GM12878 (cell line): ENCODE results near the gene OPCML. TPM values are rescaled to one million over a fixed set of nuclear protein-coding genes. Genes with fewer than 3 reads are reported as not detected.

Source experiments
- FOXK2 ChIP-seq: fragments of 450-650 bp; IDR thresholded peaks from 2 replicates; pipeline ENCODE4 v1.6.1; 2017; ENCODE audit warnings: mild to moderate bottlenecking, moderate library complexity
- PAX8 ChIP-seq: fragments of 450-650 bp; IDR thresholded peaks from 2 replicates; pipeline ENCODE4 v1.6.1; 2017; ENCODE audit warnings: mild to moderate bottlenecking, moderate library complexity
- STAT3 ChIP-seq: IDR thresholded peaks from 2 replicates; pipeline ENCODE4 v1.6.1; 2011; ENCODE audit warnings: low read depth, low read length, improper control_type of control experiment
- ZNF592 ChIP-seq: fragments of 450-650 bp; IDR thresholded peaks from 2 replicates; pipeline ENCODE4 v1.6.1; 2017; ENCODE audit warnings: mild to moderate bottlenecking, moderate library complexity
- ZNF622 ChIP-seq: fragments of 450-650 bp; IDR thresholded peaks from 2 replicates; pipeline ENCODE4 v1.6.1; 2017; ENCODE audit warnings: mild to moderate bottlenecking, inconsistent platforms
- ZNF687 ChIP-seq: fragments of 450-650 bp; IDR thresholded peaks from 2 replicates; pipeline ENCODE4 v1.6.1; 2017; ENCODE audit warnings: mild to moderate bottlenecking, moderate library complexity
- polyA plus RNA-seq, 11 experiments: library from polyadenylated mRNA; depleted of rRNA in 4 of 11; unstranded in 6 of 11; stranded (reverse) in 5 of 11; fragments of >200 nt; fragmentation: Nextera tagmentation in 4 of 11; fragmentation: Illumina TruSeq in 1 of 11; extraction: Ambion mirVana in 4 of 11; extraction: Trizol in 1 of 11; gene quantifications; 1 replicate in 1 of 11; 2 replicates in 10 of 11; pipeline versions ENCODE4 v1.2.1 to v1.2.3, GENCODE V29; 2011 to 2016; ENCODE audit warnings: inconsistent platforms in 2 of 11, missing spikeins in 2 of 11, low read depth in 1 of 11
- total RNA-seq, 4 experiments: library from RNA; depleted of rRNA in 3 of 4; stranded (reverse); fragments of >200 nt in 3 of 4; fragmentation: Illumina TruSeq in 1 of 4; extraction: Trizol in 1 of 4; gene quantifications; 2 replicates each; pipeline versions ENCODE4 v1.2.1 to v1.2.3, GENCODE V29; 2013 to 2021
- TF ChIP-seq, protein P1 (sequence below): fragments of 450-650 bp; IDR thresholded peaks from 2 replicates; pipeline ENCODE4 v1.6.1; 2017; ENCODE audit warnings: mild to moderate bottlenecking, low read depth, inconsistent platforms; ENCODE audit not compliant: poor library complexity, severe bottlenecking

OPCML gene
- total and polyA plus RNA-seq, 10 of the 15 experiments (the other 5 are each of a cell fraction or from before 2014, with no cell fraction given), result 0.84 TPM; not detected in 9

DNA sequence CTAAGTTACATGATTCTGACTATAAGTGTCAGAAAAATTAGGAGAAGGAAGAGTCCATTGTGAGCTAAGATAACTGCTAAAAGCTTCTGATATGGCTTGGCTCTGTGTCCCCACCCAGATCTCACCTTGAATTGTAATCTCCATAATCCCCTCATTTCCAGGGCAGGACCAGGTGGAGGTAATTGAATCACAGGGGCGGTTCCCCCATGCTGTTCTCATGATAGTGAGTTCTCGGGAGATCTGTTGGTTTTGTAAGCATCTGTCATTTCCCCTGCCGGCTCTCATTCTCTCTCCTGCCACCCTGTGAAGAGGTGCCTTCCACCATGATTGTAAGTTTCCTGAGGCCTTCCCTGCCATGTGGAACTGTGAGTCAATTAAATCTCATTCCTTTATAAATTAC is 230.2 kb downstream of the OPCML start (continued):
- TF ChIP-seq, protein P1, sequence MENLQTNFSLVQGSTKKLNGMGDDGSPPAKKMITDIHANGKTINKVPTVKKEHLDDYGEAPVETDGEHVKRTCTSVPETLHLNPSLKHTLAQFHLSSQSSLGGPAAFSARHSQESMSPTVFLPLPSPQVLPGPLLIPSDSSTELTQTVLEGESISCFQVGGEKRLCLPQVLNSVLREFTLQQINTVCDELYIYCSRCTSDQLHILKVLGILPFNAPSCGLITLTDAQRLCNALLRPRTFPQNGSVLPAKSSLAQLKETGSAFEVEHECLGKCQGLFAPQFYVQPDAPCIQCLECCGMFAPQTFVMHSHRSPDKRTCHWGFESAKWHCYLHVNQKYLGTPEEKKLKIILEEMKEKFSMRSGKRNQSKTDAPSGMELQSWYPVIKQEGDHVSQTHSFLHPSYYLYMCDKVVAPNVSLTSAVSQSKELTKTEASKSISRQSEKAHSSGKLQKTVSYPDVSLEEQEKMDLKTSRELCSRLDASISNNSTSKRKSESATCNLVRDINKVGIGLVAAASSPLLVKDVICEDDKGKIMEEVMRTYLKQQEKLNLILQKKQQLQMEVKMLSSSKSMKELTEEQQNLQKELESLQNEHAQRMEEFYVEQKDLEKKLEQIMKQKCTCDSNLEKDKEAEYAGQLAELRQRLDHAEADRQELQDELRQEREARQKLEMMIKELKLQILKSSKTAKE, result no peak
- no peak for TF ChIP-seq STAT3
- TF ChIP-seq ZNF592, result no peak
- no peak for TF ChIP-seq PAX8
- no peak for TF ChIP-seq FOXK2
- no peak for TF ChIP-seq ZNF687
- TF ChIP-seq ZNF622, result no peak
